ENCODE data around the gene WNK3.

GRCh38 chrX:54213603-54214002 is 144.2 kb downstream of the WNK3 start:
- TF ChIP-seq EZH2 (IDR thresholded peaks at IDR 0.05; ENCODE audit: borderline replicate concordance, low read length) (no peak), CTCF (IDR thresholded peaks at IDR 0.05; ENCODE audit: low read length) (no peak)

All from OCI-LY1 (cell line).